ENCODE measurements around the gene GBGT1. TPM values are rescaled to one million over a fixed set of nuclear protein-coding genes. Genes with fewer than 3 reads are reported as not detected.

The GBGT1 gene
- total RNA-seq, 6 experiments from 2014 or later, result 1.1 to 2.8 (median 1.7) TPM

GRCh38 chr9:133148199-133149129 lies 15.2 kb downstream of the GBGT1 start:
- peaks cover 26% of the 10 kb centered on the region for H3K4me1 Mint-ChIP-seq (ENCODE audit: low read depth)
- peak; percentile 12 for DNase-seq
- peaks cover 2% of the 10 kb centered on the region for H3K27me3 Mint-ChIP-seq (ENCODE audit: insufficient read depth)
- no peak for TF ChIP-seq CTCF (IDR thresholded peaks at IDR 0.05)
- H3K4me3 Mint-ChIP-seq, result peak overlapping the region; percentile 82
- no peaks in the 10 kb centered on the region for H3K9me3 Mint-ChIP-seq
- peak overlapping the region; percentile 77 for H3K27ac Mint-ChIP-seq
- H3K36me3 Mint-ChIP-seq (ENCODE audit: low read depth), result no peaks in the 10 kb centered on the region

- peaks cover 26% of the 10 kb centered on the region for H3K4me1 Mint-ChIP-seq (ENCODE audit: low read depth)
- TF ChIP-seq CTCF (IDR thresholded peaks at IDR 0.05), result peak; percentile 98
- peak overlapping the region; percentile 82 for H3K4me3 Mint-ChIP-seq
- DNase-seq, result peak; percentile 42
- no peaks in the 10 kb centered on the region for H3K36me3 Mint-ChIP-seq (ENCODE audit: low read depth)
- H3K9me3 Mint-ChIP-seq, result no peaks in the 10 kb centered on the region
- H3K27me3 Mint-ChIP-seq (ENCODE audit: insufficient read depth), result peaks cover 2% of the 10 kb centered on the region
- peak overlapping the region; percentile 77 for H3K27ac Mint-ChIP-seq
Observed at GRCh38 chr9:133147412-133148198, 16.1 kb downstream of the GBGT1 start.

- no peak for DNase-seq
- H3K36me3 Mint-ChIP-seq (ENCODE audit: low read depth), result no peaks in the 10 kb centered on the region
- no peak for TF ChIP-seq CTCF (IDR thresholded peaks at IDR 0.05)
- no peak overlapping the region for H3K4me3 Mint-ChIP-seq
- no peaks in the 10 kb centered on the region for H3K9me3 Mint-ChIP-seq
- H3K27ac Mint-ChIP-seq, result no peak overlapping the region
- H3K27me3 Mint-ChIP-seq (ENCODE audit: insufficient read depth), result peaks cover 2% of the 10 kb centered on the region
- H3K4me1 Mint-ChIP-seq (ENCODE audit: low read depth), result peaks cover 26% of the 10 kb centered on the region
Observed at GRCh38 chr9:133146746-133147411, 16.8 kb downstream of the GBGT1 start.

GRCh38 chr9:133144904-133145851 lies 18.5 kb downstream of the GBGT1 start:
- no peaks in the 10 kb centered on the region for H3K36me3 Mint-ChIP-seq (ENCODE audit: low read depth)
- peaks cover 26% of the 10 kb centered on the region for H3K4me1 Mint-ChIP-seq (ENCODE audit: low read depth)
- H3K4me3 Mint-ChIP-seq, result peak overlapping the region; percentile 81
- peaks cover 2% of the 10 kb centered on the region; the same call in 1 of the 2 replicates for H3K27me3 Mint-ChIP-seq (ENCODE audit: insufficient read depth)
- no peaks in the 10 kb centered on the region for H3K9me3 Mint-ChIP-seq
- no peak for DNase-seq
- peak overlapping the region; percentile 67 for H3K27ac Mint-ChIP-seq
- no peak for TF ChIP-seq CTCF (IDR thresholded peaks at IDR 0.05)

Measured in HFFc6 (cell line).